SK-N-MC (cell line): Measurements from ENCODE around the gene ARID1B.

ENCODE experiments used
- EZH2 ChIP-seq: fragments of 200-600 bp; sonication (generic); IDR thresholded peaks from one replicate; pipeline ENCODE4 v1.6.1; 2017; ENCODE audit warnings: antibody characterized with exemption
- POLR2AphosphoS5 ChIP-seq: IDR thresholded peaks from 2 replicates; pipeline ENCODE4 v1.6.1; 2012; ENCODE audit warnings: mild to moderate bottlenecking, low read depth, low read length, borderline replicate concordance

- no peak for TF ChIP-seq EZH2
- no peak for TF ChIP-seq POLR2AphosphoS5
Observed at GRCh38 chr6:157074969-157075368, 297.8 kb downstream of the ARID1B start.
